Measurements from ENCODE around the gene IL20. TPM values are rescaled to one million over a fixed set of nuclear protein-coding genes. Genes with fewer than 3 reads are reported as not detected.

Gene IL20
- polyA plus RNA-seq, 1 donor from 2014 or later = not detected

- H3K36me3 ChIP-seq (ENCODE audit: insufficient read depth, low read length) = no peaks in the 10 kb centered on the region
- H3F3A ChIP-seq (ENCODE audit: insufficient read depth, low read length, poor library complexity, severe bottlenecking) = no peaks in the 10 kb centered on the region
- TF ChIP-seq POLR2AphosphoS5 (IDR thresholded peaks at IDR 0.05) (no peak), MXI1 (conservative IDR thresholded peaks at IDR 0.05; ENCODE audit: poor library complexity, severe bottlenecking) (no peak), EP300 (conservative IDR thresholded peaks at IDR 0.05; ENCODE audit: poor library complexity, severe bottlenecking) (no peak), SMC3 (conservative IDR thresholded peaks at IDR 0.05; ENCODE audit: poor library complexity) (no peak), RAD21 (conservative IDR thresholded peaks at IDR 0.05) (no peak), CTCF (IDR thresholded peaks at IDR 0.05; ENCODE audit: poor library complexity, severe bottlenecking) (no peak), TAF1 (IDR thresholded peaks at IDR 0.05; ENCODE audit: low read depth) (no peak), EZH2 (IDR thresholded peaks at IDR 0.05; ENCODE audit: borderline replicate concordance, insufficient read depth, low read length, poor library complexity, severe bottlenecking) (no peak), REST (IDR thresholded peaks at IDR 0.05; ENCODE audit: borderline replicate concordance) (no peak)
- no peaks in the 10 kb centered on the region for H3K79me2 ChIP-seq (replicated peaks; ENCODE audit: insufficient read depth, low read length)
- no peak overlapping the region for H3K27ac ChIP-seq (ENCODE audit: low read length)
- no peak overlapping the region for H3K4me3 ChIP-seq (ENCODE audit: low read length)
- H4K20me1 ChIP-seq (ENCODE audit: insufficient read depth) = no peaks in the 10 kb centered on the region
- H3K9me2 ChIP-seq (ENCODE audit: insufficient read depth, low read length) = no peaks in the 10 kb centered on the region
- H3K9me3 ChIP-seq (ENCODE audit: low read length) = no peaks in the 10 kb centered on the region
- H3K27me3 ChIP-seq (ENCODE audit: insufficient read depth, low read depth, low read length) = no peaks in the 10 kb centered on the region
- H3K9ac ChIP-seq (ENCODE audit: low read length) = no peak overlapping the region
- H2AFZ ChIP-seq (ENCODE audit: low read depth, low read length) = no peak overlapping the region
- no peak overlapping the region for H3K4me2 ChIP-seq (ENCODE audit: low read length)
These were observed 36.1 kb upstream of the IL20 start for GRCh38 chr1:206829282-206829681.

- Histone ChIP-seq H3K79me2 (replicated peaks; ENCODE audit: insufficient read depth, low read length) (no peaks in the 10 kb centered on the region), H3K27me3 (ENCODE audit: insufficient read depth, low read depth, low read length) (no peaks in the 10 kb centered on the region), H3K4me3 (ENCODE audit: low read length) (no peak overlapping the region), H3K4me2 (ENCODE audit: low read length) (no peak overlapping the region), H2AFZ (ENCODE audit: low read depth, low read length) (no peak overlapping the region), H3K9ac (ENCODE audit: low read length) (no peak overlapping the region), H3F3A (ENCODE audit: insufficient read depth, low read length, poor library complexity, severe bottlenecking) (no peaks in the 10 kb centered on the region), H3K9me2 (ENCODE audit: insufficient read depth, low read length) (no peaks in the 10 kb centered on the region), H4K20me1 (ENCODE audit: insufficient read depth) (no peaks in the 10 kb centered on the region), H3K9me3 (ENCODE audit: low read length) (no peaks in the 10 kb centered on the region), H3K27ac (ENCODE audit: low read length) (no peak overlapping the region), H3K36me3 (ENCODE audit: insufficient read depth, low read length) (no peaks in the 10 kb centered on the region)
- TF ChIP-seq TAF1 (IDR thresholded peaks at IDR 0.05; ENCODE audit: low read depth) (no peak), POLR2AphosphoS5 (IDR thresholded peaks at IDR 0.05) (no peak), SMC3 (conservative IDR thresholded peaks at IDR 0.05; ENCODE audit: poor library complexity) (no peak), EZH2 (IDR thresholded peaks at IDR 0.05; ENCODE audit: borderline replicate concordance, insufficient read depth, low read length, poor library complexity, severe bottlenecking) (no peak)
These were observed 35.5 kb upstream of the IL20 start for GRCh38 chr1:206829875-206830274.
